ENCODE results near the gene EFR3B.
"Not testable (repeated sequence)": the region's sequence is repeated elsewhere in the genome, so short reads cannot be mapped to it uniquely, and the experiment has no call there.

The EFR3B gene

DNA sequence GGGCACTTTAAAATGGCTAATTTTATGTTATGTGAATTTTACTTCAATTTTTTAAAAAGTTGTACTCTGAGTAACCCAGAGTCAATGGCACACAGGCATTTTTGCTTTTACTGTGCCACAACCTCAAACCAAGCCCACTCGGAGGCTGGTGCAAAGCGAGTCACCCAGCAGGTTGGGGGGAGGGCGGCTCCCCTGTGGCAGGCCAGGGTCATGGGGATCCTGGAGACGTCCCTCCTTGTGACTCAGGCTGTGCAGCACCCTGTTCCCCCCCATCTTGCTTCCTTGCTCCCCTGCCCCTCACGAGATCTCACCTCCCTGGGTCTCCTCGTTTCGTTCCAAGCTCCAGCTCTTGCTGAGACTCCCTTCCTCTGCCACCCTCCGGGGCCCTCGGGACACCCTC lies 67.9 kb downstream of the EFR3B start:
- DNase-seq: no peak

DNA sequence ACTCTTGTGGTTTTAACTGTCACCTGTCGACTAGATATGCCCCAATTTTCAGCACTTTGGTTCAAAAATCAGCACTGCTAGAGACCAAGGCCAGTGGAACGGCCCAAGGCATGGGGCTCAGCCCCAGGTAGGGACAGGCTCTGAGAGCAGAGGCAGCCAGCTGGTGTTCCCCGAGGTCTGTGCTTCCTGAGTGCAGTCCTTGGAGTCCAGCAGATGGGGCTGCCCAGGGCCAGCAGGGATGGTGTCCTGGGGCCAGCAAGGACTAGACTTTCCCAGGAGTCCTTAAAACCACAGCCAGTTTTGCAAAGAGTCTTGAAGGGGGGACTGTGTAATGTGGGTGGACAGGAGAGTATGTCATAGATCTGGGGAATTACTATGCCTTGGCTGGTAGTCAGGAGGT lies 70.2 kb downstream of the EFR3B start:
- DNase-seq: no peak

DNA sequence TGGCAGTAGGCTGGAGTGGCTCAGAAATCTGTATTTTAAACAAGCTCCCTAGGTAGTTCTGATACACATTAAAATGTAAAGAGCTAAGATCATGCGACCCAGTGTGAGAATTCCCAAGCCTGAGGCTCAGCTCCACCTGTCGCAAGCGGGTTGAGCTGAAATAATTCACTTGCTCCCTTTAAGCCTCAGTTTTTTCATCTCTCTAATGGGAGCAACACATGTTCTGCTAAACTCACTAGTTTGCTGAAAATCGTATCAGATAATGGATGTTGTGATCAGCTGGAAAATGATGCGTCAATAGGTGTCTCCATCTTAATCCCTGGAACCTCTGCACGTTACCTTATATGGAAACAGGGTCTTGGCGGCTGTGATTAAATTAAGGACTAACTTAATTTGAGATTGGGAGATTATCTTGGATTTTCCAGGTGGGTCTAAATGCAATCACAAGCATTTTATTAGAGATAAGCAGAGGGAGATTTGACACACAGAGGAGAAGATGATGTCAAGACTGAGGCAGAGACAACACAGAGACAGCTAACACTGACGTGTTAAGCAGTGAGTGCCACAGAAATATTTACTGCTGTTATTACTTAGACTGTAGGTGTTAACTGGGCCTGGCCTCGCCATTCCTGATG lies 73.5 kb downstream of the EFR3B start:
- no peak for DNase-seq

DNA sequence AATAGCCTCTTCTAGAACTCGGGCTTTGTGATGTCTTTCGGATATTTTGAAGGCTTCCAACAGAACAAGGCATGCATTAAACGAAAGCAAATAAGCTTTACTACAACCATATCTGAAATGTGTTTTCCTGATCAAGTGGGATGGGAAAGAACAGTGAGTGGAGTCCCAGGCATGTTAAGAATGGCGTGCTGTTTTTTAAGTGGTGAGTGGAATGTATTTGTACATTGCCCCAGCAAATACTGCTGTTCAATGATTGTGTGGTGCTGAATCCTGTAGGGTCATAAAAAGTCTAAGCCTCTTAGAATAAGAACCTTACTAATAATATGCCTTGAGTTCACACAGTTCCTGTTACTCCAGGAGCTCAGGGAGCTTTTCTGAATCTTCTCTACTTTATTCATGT lies 74.0 kb downstream of the EFR3B start:
- no peak for DNase-seq

DNA sequence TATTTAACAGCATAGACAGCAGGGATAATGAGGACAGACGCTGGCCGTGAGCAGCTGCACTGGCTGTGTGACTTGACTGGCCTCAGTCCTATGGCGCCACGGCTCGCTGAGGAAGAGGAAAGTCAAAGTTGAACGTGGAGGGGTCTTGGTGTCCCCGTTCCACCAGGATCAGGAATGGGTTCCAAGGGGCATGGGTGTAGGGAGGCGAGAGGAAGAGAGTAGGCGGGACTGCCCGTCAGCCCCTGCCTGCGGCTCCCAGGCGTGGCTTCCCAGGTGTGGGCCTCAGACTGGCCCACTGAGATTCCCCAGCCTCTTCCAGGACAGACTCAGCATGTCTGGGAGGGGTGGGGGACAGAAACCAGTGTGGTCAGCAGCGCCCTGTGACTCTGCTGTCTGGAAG lies 75.1 kb downstream of the EFR3B start:
- no peak for DNase-seq

DNA sequence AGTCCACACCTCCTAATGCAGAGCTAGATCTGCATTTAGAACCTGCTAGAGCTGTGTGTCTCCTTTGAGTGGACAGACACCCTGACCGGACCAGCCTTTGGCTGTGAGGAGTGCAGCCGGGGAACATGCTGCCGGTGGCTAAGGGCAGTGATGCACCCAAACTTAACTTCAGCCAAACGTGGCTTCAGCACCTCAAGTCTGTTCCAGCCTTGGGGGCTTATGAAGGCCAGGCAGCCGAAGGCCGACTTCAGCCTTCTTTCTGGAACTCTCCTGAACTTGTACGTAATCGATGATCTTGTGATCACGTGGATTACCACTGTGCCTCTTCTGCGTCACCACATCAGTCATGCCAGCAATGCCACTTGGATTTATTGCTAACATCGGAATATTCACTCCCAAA lies 77.4 kb downstream of the EFR3B start:
- no peak for DNase-seq

DNA sequence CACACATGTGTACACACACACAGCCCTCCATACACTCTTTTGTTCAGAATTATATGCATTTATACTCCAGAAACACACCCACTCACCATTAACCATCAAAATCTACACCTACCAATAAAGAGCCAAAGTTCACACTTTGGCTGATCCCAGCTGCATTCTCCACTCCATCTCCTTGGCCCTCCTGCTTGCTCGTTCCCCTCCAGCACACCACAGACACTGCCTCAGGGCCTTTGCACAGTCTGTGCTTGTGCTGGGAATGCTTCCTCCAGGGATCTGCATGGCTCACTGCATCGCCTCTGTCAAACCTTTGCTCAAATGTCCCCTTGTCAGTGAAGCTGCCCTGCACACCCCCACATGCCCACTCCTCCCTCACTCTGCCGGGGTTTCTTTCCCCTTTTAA lies 80.5 kb downstream of the EFR3B start:
- no peak for DNase-seq

DNA sequence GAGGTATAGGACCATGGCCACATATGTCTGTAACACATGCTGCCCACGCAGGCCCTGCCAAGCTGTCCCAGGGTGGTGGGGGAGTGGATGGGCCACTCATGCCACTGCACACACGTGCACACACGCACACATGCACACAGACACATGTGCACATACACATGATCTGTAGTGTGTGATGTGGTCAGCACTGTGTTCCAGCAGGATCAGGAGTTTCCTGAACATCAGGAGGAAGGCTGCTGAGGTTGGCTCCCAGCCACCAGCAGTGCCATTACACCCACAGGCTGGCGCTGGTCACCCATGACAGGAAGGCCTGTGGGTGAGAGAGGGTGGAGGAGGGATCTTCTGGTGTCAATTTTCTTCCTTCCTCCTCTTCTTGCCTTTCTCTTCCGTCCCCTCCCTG lies 81.8 kb downstream of the EFR3B start:
- no peak for DNase-seq

DNA sequence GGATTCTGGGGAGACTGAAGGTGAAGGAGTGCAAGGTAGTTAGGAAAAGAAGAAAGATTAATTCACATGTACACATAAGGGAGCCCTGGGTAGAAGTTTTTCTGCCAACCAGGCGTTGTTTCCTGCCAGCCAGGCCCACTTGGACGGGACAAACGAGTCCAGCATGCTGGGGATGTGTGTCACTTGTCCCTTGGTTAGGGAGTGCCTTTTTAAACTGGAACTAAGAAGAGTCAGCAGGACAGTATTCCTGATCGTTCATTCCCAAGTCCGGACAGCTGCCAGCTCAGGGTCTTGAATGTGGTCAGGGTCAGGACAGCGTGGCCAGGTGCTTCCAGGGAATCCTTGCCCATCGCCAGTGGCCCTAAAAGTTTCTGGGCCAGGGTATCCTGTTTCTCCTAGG lies 83.3 kb downstream of the EFR3B start:
- no peak for DNase-seq

DNA sequence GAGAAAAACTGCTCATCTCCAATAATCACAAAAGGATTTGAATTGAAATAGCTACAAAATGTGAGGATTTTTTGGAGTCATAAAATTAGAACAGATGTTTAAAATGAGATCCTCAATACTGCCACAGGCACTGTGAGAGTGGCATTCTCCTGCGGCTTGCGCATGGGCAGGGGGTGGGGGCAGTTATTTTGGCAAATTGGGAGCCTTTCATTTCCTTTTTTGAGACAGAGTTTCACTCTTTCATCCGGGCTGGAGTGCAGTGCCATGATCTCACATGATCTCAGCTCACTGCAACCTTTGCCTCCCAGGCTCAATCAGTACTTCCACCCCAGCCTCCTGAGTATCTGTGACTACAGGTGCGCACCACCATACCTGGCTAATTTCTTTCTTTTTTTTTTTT lies 84.1 kb downstream of the EFR3B start:
- DNase-seq: no peak

DNA sequence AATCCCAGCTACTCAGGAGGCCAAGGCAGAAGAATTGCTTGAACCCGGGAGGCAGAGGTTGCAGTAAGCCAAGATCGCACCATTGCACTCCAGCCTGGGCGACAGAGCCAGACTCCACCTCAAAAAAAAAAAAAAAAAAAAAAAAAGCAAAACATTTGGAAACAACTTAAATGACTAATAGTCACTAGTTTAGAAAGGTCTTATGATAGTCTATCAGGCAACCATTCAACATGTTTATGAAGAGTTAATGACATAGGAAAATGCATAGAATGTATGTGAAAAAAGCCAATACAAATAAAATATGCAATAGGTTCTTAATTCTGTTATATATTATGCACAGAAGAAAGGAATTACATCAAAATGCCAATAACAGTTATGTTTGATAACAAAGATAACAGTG lies 85.2 kb downstream of the EFR3B start:
- not testable (repeated sequence) for DNase-seq

DNA sequence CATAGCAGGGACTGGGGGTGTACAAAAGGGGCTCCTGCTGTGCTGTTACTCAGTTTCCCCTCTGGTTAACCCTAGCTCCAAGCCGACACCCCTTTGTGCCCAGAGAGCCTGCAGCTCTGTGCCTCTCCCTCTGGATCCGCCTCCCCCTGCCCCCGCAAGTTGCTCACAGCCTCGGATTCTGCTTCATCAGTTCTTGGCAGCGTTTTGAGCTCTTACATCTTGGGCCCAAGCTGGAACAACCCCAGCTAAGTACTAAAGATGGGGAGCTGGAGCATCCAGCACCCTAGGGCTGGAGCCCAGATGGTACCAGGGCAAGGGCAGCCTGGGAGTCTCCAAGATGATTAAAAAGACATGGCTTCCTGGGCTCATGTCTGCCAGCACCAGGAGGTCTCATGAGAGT lies 85.8 kb downstream of the EFR3B start:
- DNase-seq: no peak

DNA sequence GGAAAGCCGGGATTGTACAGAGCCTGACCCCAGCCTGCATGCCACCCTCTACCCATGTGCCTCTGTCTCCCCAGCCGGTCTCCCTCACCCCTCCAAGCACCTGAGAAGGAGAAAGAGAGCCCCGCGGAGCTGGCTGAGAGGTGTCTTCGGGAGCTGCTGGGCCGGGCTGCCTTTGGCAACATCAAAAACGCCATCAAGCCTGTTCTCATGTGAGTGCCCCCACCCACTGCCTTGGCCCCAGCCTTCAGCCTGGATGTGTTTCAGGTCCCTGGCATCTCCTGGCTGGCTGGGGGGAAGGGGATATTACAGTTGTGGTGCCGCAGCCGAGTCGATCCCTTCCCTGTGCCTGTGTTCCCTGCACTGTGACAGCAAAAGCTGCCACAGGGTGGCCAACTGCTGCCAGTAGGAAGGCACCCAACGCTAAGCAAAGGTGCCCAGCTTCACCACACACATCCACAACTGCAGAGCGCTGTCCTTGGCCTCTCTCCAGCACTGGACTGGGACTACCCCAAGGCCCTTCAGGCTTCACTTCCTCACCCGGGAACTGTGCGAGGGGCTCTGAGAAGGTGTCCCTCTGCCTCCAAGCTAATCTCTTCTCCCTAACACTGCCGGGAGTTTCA lies 88.1 kb downstream of the EFR3B start:
- DNase-seq: no peak

DNA sequence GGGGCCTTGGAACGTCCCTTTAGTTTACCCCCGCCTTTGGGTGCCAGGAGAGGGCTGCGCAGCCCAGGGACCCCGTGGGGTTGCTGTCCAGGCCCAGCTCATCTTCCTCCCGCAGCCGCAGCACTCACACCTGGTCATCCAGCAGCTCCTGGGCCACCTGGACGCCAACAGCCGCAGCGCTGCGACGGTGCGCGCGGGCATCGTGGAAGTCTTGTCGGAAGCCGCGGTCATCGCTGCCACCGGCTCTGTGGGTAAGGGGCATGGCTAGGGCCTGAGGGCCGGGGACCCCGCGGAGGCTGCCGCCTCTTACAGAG lies 89.3 kb downstream of the EFR3B start:
- no peak for DNase-seq

DNA sequence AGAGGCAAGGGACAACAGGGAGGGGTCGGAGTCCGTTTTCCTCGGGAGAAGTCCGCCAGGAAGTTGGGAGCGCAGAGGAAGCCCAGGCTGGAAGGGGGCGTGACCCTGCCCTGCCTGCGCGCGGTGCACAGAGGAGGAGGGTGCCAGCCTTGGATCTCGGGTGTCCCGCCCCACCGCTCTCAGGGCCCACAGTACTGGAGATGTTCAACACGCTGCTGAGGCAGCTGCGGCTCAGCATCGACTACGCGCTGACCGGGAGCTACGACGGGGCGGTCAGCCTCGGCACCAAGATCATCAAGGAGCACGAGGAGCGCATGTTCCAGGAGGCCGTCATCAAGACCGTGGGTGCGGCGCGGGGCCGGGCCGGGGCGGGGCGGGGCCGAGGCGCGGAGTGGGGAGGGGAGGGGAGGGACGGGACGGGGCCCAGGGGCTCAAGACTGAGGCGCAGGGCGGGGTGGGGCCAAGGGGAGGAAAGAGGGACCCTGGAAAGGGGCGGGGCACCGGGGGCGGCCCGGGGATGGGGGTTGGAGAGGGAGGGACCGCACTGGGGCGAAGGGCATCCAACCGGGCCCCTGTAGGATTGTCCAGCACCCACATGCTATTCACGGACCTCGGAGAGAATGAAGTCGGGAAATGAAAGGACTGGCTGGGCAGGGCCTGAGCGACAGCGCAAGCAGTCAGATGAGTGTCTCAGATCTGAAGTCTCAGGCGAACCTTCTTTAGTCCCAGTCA lies 89.9 kb downstream of the EFR3B start:
- no peak for DNase-seq

DNA sequence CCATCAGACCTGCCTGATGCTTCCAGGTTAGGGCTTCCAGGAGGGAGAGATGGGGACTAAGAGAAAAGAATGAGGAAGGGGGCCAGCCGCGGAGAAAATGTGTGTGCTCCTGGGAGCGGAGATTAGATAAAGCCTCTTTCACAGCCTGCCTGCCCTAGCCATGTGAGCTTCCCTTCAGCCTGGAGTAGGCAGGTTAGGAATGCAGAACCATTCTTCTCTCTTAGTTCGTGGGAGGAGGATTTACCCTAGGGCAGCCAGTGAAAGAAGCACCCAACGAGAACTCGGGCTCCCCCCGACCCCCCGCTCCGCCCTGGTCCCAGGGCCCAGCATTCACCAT lies 90.4 kb downstream of the EFR3B start:
- DNase-seq: no peak

DNA sequence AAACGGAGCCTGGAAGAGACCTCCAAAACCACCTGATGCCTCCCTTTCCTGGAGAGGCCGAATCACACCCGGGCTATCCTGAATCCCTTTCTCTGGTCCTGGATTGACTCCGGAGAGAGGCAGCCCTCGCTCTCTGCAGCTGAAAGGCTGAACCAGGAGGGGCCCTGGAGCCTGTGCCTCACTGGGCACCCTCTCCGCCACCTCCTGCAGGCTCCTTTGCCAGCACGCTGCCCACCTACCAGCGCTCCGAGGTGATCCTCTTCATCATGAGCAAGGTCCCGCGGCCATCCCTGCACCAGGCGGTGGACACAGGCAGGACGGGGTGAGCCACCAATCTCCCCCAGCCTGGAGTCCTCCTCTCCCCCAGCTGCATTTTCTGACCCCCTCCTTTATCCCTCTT lies 90.8 kb downstream of the EFR3B start:
- DNase-seq: no peak

DNA sequence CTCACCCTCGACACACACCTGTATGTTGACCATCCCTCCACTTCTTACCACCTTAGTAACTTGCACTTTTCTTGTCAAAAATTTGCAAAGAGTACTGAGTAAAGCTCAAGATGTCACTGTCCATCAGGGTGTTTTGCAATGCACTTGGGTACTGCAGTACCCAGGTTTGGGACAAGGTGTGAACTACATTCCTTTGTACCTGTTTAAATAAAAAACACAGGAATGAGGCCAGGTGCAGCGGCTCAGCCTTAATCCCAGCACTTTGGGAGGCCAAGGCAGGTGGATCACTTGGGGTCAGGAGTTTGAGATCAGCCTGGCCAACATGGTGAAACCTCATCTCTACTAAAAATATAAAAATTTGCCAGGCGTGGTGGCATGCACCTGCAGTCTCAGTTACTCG lies 98.7 kb downstream of the EFR3B start:
- DNase-seq: not testable (repeated sequence)

DNA sequence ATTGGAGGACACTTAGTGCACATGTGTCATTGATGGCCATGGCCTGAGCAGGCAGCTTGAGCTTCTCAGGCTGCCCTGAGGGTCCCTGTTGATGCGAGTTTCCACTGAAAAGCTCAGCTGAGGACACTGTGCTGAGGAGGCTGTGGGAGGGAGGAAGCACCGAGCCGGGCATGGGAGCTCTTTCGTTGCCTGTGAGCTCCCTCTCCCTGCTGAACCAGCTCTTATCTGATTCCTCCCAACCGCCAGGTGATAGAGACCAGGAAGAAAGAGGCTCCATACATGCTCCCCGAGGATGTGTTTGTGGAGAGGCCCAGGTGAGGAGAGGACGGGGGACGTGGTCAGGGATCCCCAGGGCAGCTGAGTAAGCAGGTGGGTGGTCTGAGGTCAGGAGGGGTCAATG lies 99.2 kb downstream of the EFR3B start:
- no peak for DNase-seq

DNA sequence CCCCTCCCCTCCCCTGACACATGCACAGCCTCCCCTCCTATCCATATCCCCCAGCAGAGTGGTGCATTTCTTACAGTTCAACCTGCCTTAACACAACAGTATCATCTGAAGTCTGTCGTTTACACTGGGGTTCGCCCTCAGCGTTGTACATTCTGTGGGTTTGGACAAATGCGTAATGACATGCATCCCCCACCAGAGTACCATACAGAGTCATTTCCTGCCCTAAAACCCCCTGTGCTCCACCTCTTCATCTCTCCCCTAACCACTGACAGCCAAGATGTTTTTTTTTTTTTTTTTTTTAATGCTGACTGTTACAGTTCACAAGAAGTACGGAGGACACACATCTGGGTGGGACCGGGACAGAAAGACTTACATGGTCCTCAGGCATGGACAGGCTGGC lies 103.9 kb downstream of the EFR3B start:
- DNase-seq: no peak

DNA sequence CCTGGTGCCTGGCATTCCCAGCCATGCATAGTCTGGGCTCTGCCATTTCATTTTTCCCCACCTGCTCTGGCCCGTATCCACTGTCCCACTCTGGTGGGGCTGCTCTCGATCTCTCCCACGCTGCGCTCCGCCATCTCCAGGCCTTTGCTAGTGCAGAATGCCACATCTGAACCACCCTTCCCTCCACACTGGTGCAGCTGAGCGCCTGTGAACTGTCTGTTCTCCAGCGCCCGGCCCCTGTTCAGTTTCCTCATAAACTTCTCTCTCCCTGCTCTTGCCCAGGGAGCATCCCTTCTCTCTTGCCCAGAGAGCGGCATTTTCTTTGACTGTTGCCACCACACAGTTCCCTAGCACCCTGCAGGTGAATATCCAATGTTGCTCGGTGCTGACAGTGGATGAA lies 105.0 kb downstream of the EFR3B start:
- DNase-seq: no peak

DNA sequence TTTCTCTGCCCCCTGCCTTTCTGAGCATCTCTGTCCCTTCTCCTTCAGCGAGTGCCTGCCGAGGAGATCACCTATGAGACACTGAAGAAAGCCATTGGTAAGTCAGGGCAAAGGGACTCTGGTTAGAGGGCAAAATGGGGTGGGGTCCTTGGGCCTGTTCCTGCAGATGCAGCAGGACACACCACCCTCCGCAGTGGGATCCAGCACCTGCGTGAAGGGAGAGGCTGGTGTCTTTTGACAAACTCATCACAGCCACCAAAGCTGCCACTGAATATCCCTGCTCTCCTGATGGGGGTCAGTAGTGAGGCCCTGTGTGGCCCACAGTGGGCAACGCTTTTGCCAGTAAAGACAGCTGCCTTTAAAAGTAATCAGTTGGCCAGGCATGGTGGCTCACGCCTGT lies 107.8 kb downstream of the EFR3B start:
- no peak for DNase-seq

DNA sequence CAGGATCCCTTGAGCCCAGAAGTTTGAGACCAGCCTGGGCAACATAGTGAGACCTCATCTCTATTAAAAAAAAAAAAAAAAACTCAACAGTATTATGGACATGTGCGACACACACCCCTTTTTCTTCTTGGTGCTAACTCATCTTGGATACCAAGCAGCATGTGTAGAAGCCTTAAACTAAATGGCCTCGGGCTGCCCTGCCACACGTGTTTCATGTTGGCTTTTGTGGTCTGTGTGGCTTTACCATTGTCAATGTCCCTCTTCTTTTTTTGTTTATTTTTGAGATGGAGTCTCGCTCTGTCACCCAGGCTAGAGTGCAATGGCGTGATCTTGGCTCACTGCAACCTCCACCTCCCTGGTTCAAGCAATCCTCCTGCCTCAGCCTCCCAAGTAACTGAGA lies 109.1 kb downstream of the EFR3B start:
- DNase-seq: not testable (repeated sequence)

DNA sequence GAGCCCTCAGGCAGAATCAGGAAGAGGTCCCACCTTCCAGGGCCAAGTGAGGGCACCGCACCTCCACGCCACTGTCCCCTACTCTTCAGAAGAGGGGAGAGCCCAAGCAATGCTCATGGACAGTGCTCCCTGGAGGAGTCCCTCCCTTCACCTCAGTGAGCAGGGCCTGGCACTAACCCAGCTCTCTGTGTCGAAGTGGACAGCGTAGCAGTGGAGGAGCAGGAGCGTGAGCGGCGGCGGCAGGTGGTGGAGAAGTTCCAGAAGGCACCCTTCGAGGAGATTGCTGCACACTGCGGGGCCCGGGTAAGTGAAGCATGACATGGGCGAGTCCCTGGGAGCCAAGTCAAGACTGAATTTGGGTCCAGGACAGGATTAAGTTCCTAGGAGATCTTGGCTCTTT lies 109.8 kb downstream of the EFR3B start:
- DNase-seq: no peak

DNA sequence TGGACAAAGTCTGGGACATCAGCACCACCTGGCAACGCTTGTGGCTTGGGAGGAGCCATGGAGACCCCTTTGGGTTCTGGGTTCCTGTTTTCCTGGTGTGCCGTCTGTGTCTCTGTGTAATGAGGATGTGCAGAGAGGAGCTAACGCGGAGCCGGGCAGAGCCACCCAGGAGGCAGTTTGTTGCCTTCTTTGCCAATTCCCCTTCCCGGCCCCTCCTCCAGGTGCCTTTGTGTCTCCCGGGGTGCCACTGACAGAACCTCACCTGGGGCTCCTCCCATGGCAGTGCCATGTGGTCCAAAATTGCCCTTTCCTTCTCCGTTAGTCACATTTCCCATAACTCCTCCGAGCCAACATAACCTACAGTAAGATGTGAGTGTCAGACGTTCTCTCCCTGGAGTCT lies 113.5 kb downstream of the EFR3B start:
- no peak for DNase-seq
